Measurements from ENCODE around the gene BCS1L. TPM values are rescaled to one million over a fixed set of nuclear protein-coding genes. Genes with fewer than 3 reads are reported as not detected.

Gene BCS1L
- total RNA-seq, 1 experiment from 2014 or later, result 39.1 TPM

DNA sequence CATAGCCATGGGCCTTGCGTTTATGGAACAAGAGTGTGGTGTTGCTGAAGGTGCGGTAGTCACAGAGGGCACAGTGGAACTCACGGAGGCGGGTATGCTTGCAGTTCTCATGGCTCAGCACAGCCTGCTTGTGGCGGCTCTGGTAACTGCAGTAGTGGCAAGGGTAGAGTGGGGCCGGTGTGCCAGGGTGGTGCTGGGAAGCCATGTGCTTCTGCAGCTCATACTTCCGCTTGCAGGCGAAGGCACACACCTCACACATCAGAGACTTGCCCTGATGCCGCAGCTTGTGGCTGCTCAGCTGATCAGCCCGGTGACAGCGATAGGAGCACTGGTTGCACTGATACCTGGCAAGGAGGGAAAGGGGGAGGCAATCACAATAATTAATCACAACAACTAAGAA is 14.8 kb upstream of the BCS1L start:
- no peak overlapping the region for H2BK15ac ChIP-seq (ENCODE audit: low read depth, low read length)
- H2BK12ac ChIP-seq (ENCODE audit: insufficient read length, low read depth, low read length), result no peak overlapping the region
- H3K4me3 Mint-ChIP-seq, result no peak overlapping the region
- no peak overlapping the region for H3K14ac ChIP-seq (ENCODE audit: insufficient read depth, low read length)
- H3K4me1 ChIP-seq (ENCODE audit: insufficient read depth, low read length), result no peaks in the 10 kb centered on the region
- H2AFZ ChIP-seq (ENCODE audit: low read length), result no peak overlapping the region
- no peaks in the 10 kb centered on the region for H4K20me1 ChIP-seq (ENCODE audit: control insufficient read depth, insufficient read depth, insufficient read length)
- TF ChIP-seq, protein P1, sequence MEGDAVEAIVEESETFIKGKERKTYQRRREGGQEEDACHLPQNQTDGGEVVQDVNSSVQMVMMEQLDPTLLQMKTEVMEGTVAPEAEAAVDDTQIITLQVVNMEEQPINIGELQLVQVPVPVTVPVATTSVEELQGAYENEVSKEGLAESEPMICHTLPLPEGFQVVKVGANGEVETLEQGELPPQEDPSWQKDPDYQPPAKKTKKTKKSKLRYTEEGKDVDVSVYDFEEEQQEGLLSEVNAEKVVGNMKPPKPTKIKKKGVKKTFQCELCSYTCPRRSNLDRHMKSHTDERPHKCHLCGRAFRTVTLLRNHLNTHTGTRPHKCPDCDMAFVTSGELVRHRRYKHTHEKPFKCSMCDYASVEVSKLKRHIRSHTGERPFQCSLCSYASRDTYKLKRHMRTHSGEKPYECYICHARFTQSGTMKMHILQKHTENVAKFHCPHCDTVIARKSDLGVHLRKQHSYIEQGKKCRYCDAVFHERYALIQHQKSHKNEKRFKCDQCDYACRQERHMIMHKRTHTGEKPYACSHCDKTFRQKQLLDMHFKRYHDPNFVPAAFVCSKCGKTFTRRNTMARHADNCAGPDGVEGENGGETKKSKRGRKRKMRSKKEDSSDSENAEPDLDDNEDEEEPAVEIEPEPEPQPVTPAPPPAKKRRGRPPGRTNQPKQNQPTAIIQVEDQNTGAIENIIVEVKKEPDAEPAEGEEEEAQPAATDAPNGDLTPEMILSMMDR (conservative IDR thresholded peaks at IDR 0.05), result no peak
- H3K9me3 Mint-ChIP-seq, result no peaks in the 10 kb centered on the region
- no peak overlapping the region for H2BK20ac ChIP-seq (ENCODE audit: low read depth, low read length, poor library complexity, severe bottlenecking)
- peaks cover 41 to 79% (median 78%) of the 10 kb centered on the region in 3 experiments; a peak in 6 of 7 replicates for H3K36me3 Mint-ChIP-seq (ENCODE audit: insufficient read depth in 1 of 3, low read depth in 3 of 3)
- H3K79me2 ChIP-seq (ENCODE audit: insufficient read depth, low read length), result no peaks in the 10 kb centered on the region
- H3K27me3 ChIP-seq (ENCODE audit: insufficient read depth, low read length), result no peaks in the 10 kb centered on the region
- H4K91ac ChIP-seq (ENCODE audit: insufficient read length, low read depth, low read length), result no peak overlapping the region
- no peak overlapping the region for H3K27ac ChIP-seq (ENCODE audit: insufficient read length, low read depth, low read length)
- H4K8ac ChIP-seq (replicated peaks; ENCODE audit: insufficient read length, low read depth, low read length), result no peak overlapping the region
- H3K9me3 ChIP-seq (ENCODE audit: control insufficient read depth, low read depth, low read length), result no peaks in the 10 kb centered on the region
- H3K23ac ChIP-seq (ENCODE audit: insufficient read length, low read depth, low read length), result no peak overlapping the region
- whole genome bisulfite sequencing (ENCODE audit: extremely low coverage, insufficient read length, low lambda C conversion rate), result no CpG with 5 or more reads among the region's 11 CpGs
- no peak overlapping the region for H3T11ph ChIP-seq (ENCODE audit: low read length)
- no peak overlapping the region for H3K56ac ChIP-seq (ENCODE audit: insufficient read length, low read depth, low read length)
- H4K5ac ChIP-seq (ENCODE audit: insufficient read length, low read depth, low read length), result no peak overlapping the region
- H3K4me1 Mint-ChIP-seq, result no peaks in the 10 kb centered on the region
- no peak overlapping the region for H2AK5ac ChIP-seq (ENCODE audit: insufficient read length, low read length)
- H3K27me3 Mint-ChIP-seq (ENCODE audit: low read depth), result no peaks in the 10 kb centered on the region
- no peak overlapping the region for H2BK120ac ChIP-seq (ENCODE audit: low read depth, low read length, poor library complexity, severe bottlenecking)
- H3K4ac ChIP-seq (ENCODE audit: low read depth, low read length), result no peak overlapping the region
- no peak overlapping the region for H3K9ac ChIP-seq (ENCODE audit: extremely low read depth, insufficient read length, low read length)
- no peak overlapping the region for H3K4me2 ChIP-seq (ENCODE audit: insufficient read depth, insufficient read length, low read length)
- no peak overlapping the region for H3K18ac ChIP-seq (ENCODE audit: insufficient read length, low read depth, low read length)
- peak overlapping the region in 1 of 3 experiments; percentile 33; a peak in 1 of 7 replicates for H3K27ac Mint-ChIP-seq
- no peak overlapping the region for H2BK5ac ChIP-seq (ENCODE audit: insufficient read length, low read length)
- H3K23me2 ChIP-seq (ENCODE audit: insufficient read length, low read depth, low read length, poor library complexity, severe bottlenecking), result no peaks in the 10 kb centered on the region
- no peaks in the 10 kb centered on the region for H3K79me1 ChIP-seq (ENCODE audit: insufficient read depth, low read depth, low read length, poor library complexity, severe bottlenecking)
- DNase-seq, result no peak
